DMS 273 (cell line): ENCODE measurements around the gene THAP4.
A peak's percentile ranks its signal among the peaks of the same experiment; 100 is the strongest.
"Not testable (repeated sequence)": the region's sequence is repeated elsewhere in the genome, so short reads cannot be mapped to it uniquely, and the experiment has no call there.

Experiments
- DNase-seq: peaks from one replicate; lab custom pipeline; 2025; ENCODE audit not compliant: unreplicated experiment; lab: John Stamatoyannopoulos, UW

The THAP4 gene

DNA sequence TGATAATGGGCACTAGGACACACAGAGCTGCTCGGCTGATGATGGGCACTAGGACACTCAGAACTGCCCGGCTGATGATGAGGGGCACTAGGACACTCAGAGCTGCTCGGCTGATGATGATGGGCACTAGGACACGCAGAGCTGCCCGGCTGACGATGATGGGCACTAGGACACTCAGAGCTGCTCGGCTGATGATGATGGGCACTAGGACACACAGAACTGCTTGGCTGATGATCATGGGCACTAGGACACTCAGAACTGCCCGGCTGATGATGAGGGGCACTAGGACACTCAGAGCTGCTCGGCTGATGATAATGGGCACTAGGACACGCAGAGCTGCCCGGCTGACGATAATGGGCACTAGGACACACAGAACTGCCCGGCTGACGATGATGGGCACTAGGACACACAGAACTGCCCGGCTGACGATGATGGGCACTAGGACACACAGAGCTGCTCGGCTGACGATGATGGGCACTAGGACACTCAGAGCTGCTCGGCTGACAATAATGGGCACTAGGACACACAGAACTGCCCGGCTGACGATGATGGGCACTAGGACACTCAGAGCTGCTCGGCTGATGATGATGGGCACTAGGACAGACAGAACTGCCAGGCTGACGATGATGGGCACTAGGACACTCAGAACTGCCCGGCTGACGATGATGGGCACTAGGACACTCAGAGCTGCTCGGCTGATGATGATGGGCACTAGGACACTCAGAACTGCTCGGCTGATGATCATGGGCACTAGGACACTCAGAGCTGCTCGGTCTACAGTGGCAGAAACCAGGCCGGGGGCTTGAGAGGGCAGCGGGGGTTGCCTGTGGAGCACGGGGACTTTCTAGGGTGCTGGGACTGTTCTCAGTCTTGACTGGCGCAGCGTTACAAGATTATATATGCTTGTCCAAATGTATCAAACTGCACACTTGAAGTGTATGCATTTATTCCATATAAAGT lies 46.2 kb downstream of the THAP4 start:
- DNase-seq = not testable (repeated sequence)

DNA sequence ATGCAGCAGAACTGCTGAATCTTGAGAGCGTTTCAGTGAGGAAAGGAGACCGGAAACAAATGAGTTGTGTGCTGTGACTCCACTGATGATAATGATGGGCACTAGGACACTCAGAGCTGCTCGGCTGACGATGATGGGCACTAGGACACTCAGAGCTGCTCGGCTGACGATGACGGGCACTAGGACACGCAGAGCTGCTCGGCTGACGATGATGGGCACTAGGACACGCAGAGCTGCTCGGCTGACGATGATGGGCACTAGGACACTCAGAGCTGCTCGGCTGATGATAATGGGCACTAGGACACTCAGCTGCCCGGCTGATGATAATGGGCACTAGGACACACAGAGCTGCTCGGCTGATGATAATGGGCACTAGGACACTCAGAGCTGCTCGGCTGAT lies 47.1 kb downstream of the THAP4 start:
- not testable (repeated sequence) for DNase-seq

- no peak for DNase-seq
Observed at GRCh38 chr2:241586564-241587264, 50.2 kb downstream of the THAP4 start.

- no peak for DNase-seq
Observed at GRCh38 chr2:241584436-241584835, 52.5 kb downstream of the THAP4 start.

GRCh38 chr2:241582806-241583205 lies 54.2 kb downstream of the THAP4 start:
- DNase-seq = no peak

GRCh38 chr2:241582328-241582727 lies 54.6 kb downstream of the THAP4 start:
- DNase-seq = no peak

GRCh38 chr2:241579281-241579680 lies 57.7 kb downstream of the THAP4 start:
- no peak for DNase-seq

GRCh38 chr2:241577413-241578122 lies 59.4 kb downstream of the THAP4 start:
- DNase-seq = peak; percentile 33

DNA sequence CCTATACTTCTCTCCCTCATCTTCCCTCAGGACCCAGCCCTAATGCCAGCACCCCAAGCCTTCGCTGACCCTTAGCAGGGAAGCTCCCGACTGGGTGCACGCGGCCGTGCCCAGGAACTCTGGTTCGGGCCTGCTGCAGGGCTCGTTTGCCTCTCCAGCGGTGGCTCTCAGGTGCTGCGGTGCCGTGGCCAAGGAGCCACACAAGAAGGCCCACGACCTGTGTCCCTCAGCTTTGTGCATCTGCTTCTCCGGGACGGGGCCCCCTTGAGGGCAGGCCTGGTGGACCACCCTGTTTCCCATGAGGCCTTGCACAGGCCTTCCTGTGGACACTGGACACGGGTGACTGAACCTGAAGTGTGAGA lies 60.7 kb downstream of the THAP4 start:
- no peak for DNase-seq

GRCh38 chr2:241575624-241576292 lies 61.2 kb downstream of the THAP4 start:
- no peak for DNase-seq

GRCh38 chr2:241574911-241575623 lies 61.9 kb downstream of the THAP4 start:
- DNase-seq = no peak

DNA sequence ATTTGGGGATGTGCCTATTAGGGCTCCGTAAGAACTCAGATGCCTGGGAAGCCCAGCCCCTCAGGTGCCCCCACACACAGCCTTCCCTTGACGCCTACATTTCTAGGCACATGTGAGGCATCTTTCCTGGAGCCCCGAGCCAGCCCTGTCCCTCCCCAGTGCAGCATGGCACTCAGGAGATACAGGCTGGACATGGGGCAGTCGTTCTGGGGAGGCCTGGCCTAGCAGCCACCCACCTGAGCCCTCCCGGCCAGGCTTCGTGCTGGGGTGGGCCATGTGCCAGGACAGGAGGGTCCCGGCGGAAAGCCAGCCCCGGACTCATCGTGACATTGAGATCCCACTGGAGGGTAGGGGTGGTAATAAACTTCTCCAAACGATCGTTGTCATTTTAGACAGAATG lies 63.2 kb downstream of the THAP4 start:
- no peak for DNase-seq

DNA sequence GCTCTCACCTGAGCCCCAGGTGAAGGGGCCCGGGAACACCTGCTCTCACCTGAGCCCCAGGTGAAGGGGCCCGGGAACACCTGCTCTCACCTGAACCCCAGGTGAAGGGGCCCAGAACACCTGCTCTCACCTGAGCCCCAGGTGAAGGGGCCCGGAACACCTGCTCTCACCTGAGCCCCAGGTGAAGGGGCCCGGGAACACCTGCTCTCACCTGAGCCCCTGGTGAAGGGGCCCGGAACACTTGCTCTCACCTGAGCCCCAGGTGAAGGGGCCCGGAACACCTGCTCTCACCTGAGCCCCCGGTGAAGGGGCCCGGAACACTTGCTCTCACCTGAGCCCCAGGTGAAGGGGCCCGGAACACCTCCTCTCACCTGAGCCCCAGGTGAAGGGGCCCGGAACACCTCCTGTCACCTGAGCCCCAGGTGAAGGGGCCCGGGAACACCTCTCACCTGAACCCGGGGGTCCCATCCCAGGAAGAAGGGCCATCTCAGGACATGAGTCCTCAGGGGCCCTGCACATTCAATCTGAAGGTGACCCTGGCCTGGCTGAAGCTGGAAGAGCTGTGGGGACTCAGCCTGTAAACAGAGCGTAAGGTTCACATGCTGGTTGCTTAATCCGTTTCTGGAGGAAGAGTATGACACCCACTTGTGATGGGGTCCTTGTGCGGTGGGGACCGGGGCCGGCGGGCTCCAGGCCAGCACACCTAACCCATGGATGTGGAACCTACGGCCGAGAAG lies 63.9 kb downstream of the THAP4 start:
- not testable (repeated sequence) for DNase-seq

- DNase-seq = no peak
Observed at GRCh38 chr2:241571821-241572620, 64.9 kb downstream of the THAP4 start.

- no peak for DNase-seq
Observed at GRCh38 chr2:241570961-241571581, 65.9 kb downstream of the THAP4 start.

- DNase-seq = no peak
Observed at GRCh38 chr2:241569831-241570281, 67.1 kb downstream of the THAP4 start.

DNA sequence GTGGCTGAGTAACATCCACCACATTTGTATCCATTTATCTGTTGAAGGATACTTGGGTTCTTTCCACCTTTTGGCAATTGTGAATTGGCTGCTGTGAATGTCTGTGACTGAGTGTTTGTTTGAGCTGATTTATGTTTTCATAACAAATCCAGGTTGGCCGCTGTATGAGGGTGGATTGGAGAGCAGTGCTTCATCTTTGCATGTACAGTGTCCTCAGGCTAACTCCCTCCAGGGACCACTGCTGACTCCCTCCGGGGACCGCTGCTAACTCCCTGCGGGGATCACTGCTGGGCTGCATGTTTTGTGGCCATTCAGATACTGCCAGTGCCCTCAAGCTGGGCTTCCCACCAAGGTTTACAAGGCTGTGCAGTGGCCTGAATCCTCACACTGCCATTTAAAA lies 68.2 kb downstream of the THAP4 start:
- no peak for DNase-seq

GRCh38 chr2:241567776-241568175 lies 69.2 kb downstream of the THAP4 start:
- no peak for DNase-seq
